Activated CD8-positive, alpha-beta memory T cell treated with anti-CD3 and anti-CD28 coated beads, Interleukin-2, amount 10 ng/mL, durations not matched to agents 7 days and 5 days (primary cell): ENCODE data around the gene PREP. TPM values are rescaled to one million over a fixed set of nuclear protein-coding genes. Genes with fewer than 3 reads are reported as not detected.

Source experiments
- ATAC-seq: fragments of 150-1000 bp; cut with Tn5 transposase; one replicate; pipeline ENCODE4 v1.10.0; 2021; ENCODE audit warnings: moderate library complexity
- CTCF ChIA-PET: fragments of 350-600 bp; sonication (Branson Sonifier 250); formaldehyde crosslinking; loops from one replicate; lab custom pipeline; 2021; ENCODE audit warnings: antibody characterized with exemption; lab: Charles Lee
- DNase-seq: peaks from one replicate; pipeline ENCODE4 v3.0.0-alpha.2; 2020
- H3K27ac Mint-ChIP-seq: one replicate; pipeline ENCODE4 v1.8.0; 2021; ENCODE audit warnings: mild to moderate bottlenecking, mixed read lengths
- H3K27me3 Mint-ChIP-seq: one replicate; pipeline ENCODE4 v1.8.0; 2021; ENCODE audit warnings: mixed read lengths
- H3K36me3 Mint-ChIP-seq: one replicate; pipeline ENCODE4 v1.8.0; 2021; ENCODE audit warnings: mild to moderate bottlenecking, mixed read lengths
- H3K4me1 Mint-ChIP-seq: one replicate; pipeline ENCODE4 v1.8.0; 2021; ENCODE audit warnings: mixed read lengths
- H3K4me3 Mint-ChIP-seq: one replicate; pipeline ENCODE4 v1.8.0; 2021; ENCODE audit warnings: mild to moderate bottlenecking, moderate library complexity, mixed read lengths
- H3K9me3 Mint-ChIP-seq: one replicate; pipeline ENCODE4 v1.8.0; 2022; ENCODE audit warnings: low read depth, mixed read lengths
- total RNA-seq, 2 experiments: library from RNA; stranded (reverse); gene quantifications; one replicate each; pipeline ENCODE4 v1.2.3, GENCODE V29; 2021

PREP gene
- total RNA-seq, 2 experiments from 2014 or later: 44.1 to 52.9 TPM

- Mint-ChIP-seq H3K27ac (no peak overlapping the region), H3K4me1 (no peaks in the 10 kb centered on the region), H3K4me3 (no peak overlapping the region), H3K36me3 (peaks cover 35% of the 10 kb centered on the region), H3K27me3 (no peaks in the 10 kb centered on the region), H3K9me3 (no peaks in the 10 kb centered on the region)
- ATAC-seq (no peak), DNase-seq (no peak)
- CTCF ChIA-PET: no interaction called here
Measured at GRCh38 chr6:105282631-105283585, 120.0 kb downstream of the PREP start.

- H3K36me3 Mint-ChIP-seq: peaks cover 50% of the 10 kb centered on the region
- CTCF ChIA-PET: no interaction called here
- no peaks in the 10 kb centered on the region for H3K27me3 Mint-ChIP-seq
- H3K9me3 Mint-ChIP-seq: no peaks in the 10 kb centered on the region
- H3K4me3 Mint-ChIP-seq: no peak overlapping the region
- ATAC-seq: no peak
- no peak overlapping the region for H3K27ac Mint-ChIP-seq
- DNase-seq: no peak
- H3K4me1 Mint-ChIP-seq: no peaks in the 10 kb centered on the region
Measured at GRCh38 chr6:105280033-105280432, 122.8 kb downstream of the PREP start.

GRCh38 chr6:105279463-105279862, 123.4 kb downstream of the PREP start:
- Mint-ChIP-seq H3K36me3 (peaks cover 44% of the 10 kb centered on the region), H3K27me3 (no peaks in the 10 kb centered on the region), H3K4me1 (no peaks in the 10 kb centered on the region), H3K9me3 (no peaks in the 10 kb centered on the region), H3K27ac (no peak overlapping the region), H3K4me3 (no peak overlapping the region)
- CTCF ChIA-PET: no interaction called here
- DNase-seq: no peak
- no peak for ATAC-seq

DNA sequence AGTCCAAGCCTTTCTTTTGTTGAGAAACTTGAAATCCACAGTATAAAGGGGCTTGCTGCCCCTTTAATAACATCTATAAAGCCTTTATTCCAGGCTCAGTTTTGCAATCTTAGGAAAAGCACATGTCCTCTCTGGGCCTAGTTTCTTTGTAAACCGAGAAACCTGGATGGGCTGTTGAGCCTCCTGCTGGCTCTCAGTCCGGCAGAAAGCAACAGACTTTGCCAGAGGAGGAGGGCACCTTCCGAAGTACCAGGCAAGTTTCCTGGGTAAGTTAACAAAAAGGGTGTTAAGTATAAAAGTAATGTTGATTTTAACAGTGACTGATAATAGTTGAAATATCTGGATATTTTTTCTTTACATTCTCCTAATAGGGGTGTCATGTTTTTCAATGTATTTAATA, 124.1 kb downstream of the PREP start:
- H3K4me1 Mint-ChIP-seq: no peaks in the 10 kb centered on the region
- CTCF ChIA-PET: no interaction called here
- H3K9me3 Mint-ChIP-seq: no peaks in the 10 kb centered on the region
- no peak for ATAC-seq
- DNase-seq: no peak
- H3K4me3 Mint-ChIP-seq: no peak overlapping the region
- H3K27me3 Mint-ChIP-seq: no peaks in the 10 kb centered on the region
- peaks cover 42% of the 10 kb centered on the region for H3K36me3 Mint-ChIP-seq
- no peak overlapping the region for H3K27ac Mint-ChIP-seq

- Mint-ChIP-seq H3K4me3 (no peak overlapping the region), H3K9me3 (no peaks in the 10 kb centered on the region), H3K36me3 (peaks cover 37% of the 10 kb centered on the region), H3K27me3 (no peaks in the 10 kb centered on the region), H3K4me1 (no peaks in the 10 kb centered on the region), H3K27ac (no peak overlapping the region)
- CTCF ChIA-PET: no interaction called here
- no peak for DNase-seq
- ATAC-seq: no peak
Measured at GRCh38 chr6:105278035-105278434, 124.8 kb downstream of the PREP start.

DNA sequence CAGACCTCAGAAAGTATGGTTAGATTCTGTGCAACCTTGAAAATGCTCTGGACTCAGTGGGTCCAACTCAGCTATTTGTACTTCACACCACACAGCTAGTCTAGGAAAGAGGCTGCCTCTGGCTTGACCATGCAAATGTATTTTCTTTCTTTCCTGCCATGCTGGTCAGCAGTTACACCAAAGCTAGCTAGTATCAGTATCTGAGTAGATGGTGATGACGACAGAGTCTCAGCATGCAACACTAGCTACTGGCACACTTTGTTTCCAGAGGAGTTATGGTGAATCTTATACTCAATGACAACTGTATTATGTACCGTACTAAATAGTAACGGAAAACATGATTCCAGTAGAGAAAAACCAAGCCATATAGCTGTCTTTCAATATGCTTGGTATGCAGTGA, 126.5 kb downstream of the PREP start:
- Mint-ChIP-seq H3K9me3 (no peaks in the 10 kb centered on the region), H3K4me1 (no peaks in the 10 kb centered on the region), H3K36me3 (peaks cover 26% of the 10 kb centered on the region), H3K4me3 (no peak overlapping the region), H3K27ac (no peak overlapping the region), H3K27me3 (no peaks in the 10 kb centered on the region)
- CTCF ChIA-PET: interaction anchor here (1.2 kb wide), 1 partner anchor 126 kb away, joined by 3 read pairs; the partner anchor contains the start of gene PREP
- no peak for ATAC-seq
- no peak for DNase-seq

- Mint-ChIP-seq H3K36me3 (peaks cover 19% of the 10 kb centered on the region), H3K4me3 (no peak overlapping the region), H3K27ac (no peak overlapping the region), H3K9me3 (no peaks in the 10 kb centered on the region), H3K27me3 (no peaks in the 10 kb centered on the region), H3K4me1 (no peaks in the 10 kb centered on the region)
- DNase-seq (no peak), ATAC-seq (no peak)
- CTCF ChIA-PET: no interaction called here
Measured at GRCh38 chr6:105275542-105275941, 127.3 kb downstream of the PREP start.

- peaks cover 18% of the 10 kb centered on the region for H3K36me3 Mint-ChIP-seq
- CTCF ChIA-PET: no interaction called here
- ATAC-seq (no peak), DNase-seq (no peak)
- no peaks in the 10 kb centered on the region for H3K27me3 Mint-ChIP-seq
- no peak overlapping the region for H3K27ac Mint-ChIP-seq
- no peaks in the 10 kb centered on the region for H3K4me1 Mint-ChIP-seq
- H3K4me3 Mint-ChIP-seq: no peak overlapping the region
- no peaks in the 10 kb centered on the region for H3K9me3 Mint-ChIP-seq
Measured at GRCh38 chr6:105274678-105275077, 128.2 kb downstream of the PREP start.

GRCh38 chr6:105273589-105273988, 129.3 kb downstream of the PREP start:
- DNase-seq (no peak), ATAC-seq (no peak)
- H3K27ac Mint-ChIP-seq: no peak overlapping the region
- no peaks in the 10 kb centered on the region for H3K9me3 Mint-ChIP-seq
- CTCF ChIA-PET: no interaction called here
- peaks cover 18% of the 10 kb centered on the region for H3K36me3 Mint-ChIP-seq
- H3K27me3 Mint-ChIP-seq: no peaks in the 10 kb centered on the region
- no peak overlapping the region for H3K4me3 Mint-ChIP-seq
- H3K4me1 Mint-ChIP-seq: no peaks in the 10 kb centered on the region

GRCh38 chr6:105272786-105273185, 130.1 kb downstream of the PREP start:
- DNase-seq (no peak), ATAC-seq (no peak)
- H3K9me3 Mint-ChIP-seq: no peaks in the 10 kb centered on the region
- H3K4me1 Mint-ChIP-seq: no peaks in the 10 kb centered on the region
- CTCF ChIA-PET: no interaction called here
- H3K4me3 Mint-ChIP-seq: no peak overlapping the region
- peaks cover 18% of the 10 kb centered on the region for H3K36me3 Mint-ChIP-seq
- no peaks in the 10 kb centered on the region for H3K27me3 Mint-ChIP-seq
- H3K27ac Mint-ChIP-seq: no peak overlapping the region

GRCh38 chr6:105270511-105270910, 132.4 kb downstream of the PREP start:
- DNase-seq (no peak), ATAC-seq (no peak)
- no peaks in the 10 kb centered on the region for H3K9me3 Mint-ChIP-seq
- H3K27me3 Mint-ChIP-seq: peaks cover 11% of the 10 kb centered on the region
- H3K36me3 Mint-ChIP-seq: peaks cover 1% of the 10 kb centered on the region
- H3K4me1 Mint-ChIP-seq: no peaks in the 10 kb centered on the region
- H3K27ac Mint-ChIP-seq: no peak overlapping the region
- CTCF ChIA-PET: no interaction called here
- no peak overlapping the region for H3K4me3 Mint-ChIP-seq

DNA sequence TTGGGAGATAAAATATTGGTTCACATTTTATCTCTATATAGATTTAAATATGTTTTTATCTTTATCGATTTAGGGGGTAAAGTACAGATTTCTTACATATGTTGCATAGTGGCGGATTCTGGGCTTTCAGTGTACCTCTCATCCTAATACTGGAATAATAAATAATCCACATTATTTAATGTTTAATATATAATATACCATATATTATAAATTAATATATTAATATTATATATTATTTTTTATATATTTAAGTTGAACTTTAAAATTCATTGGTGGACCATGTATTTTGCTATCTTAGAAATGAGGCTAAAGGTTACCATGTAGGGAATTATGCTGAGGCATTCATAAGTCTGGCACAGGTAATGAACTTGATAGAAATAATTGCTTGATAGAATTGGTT, 133.5 kb downstream of the PREP start:
- no peaks in the 10 kb centered on the region for H3K9me3 Mint-ChIP-seq
- peaks cover 11% of the 10 kb centered on the region for H3K27me3 Mint-ChIP-seq
- ATAC-seq: no peak
- H3K4me1 Mint-ChIP-seq: no peaks in the 10 kb centered on the region
- CTCF ChIA-PET: no interaction called here
- H3K4me3 Mint-ChIP-seq: no peak overlapping the region
- no peaks in the 10 kb centered on the region for H3K36me3 Mint-ChIP-seq
- DNase-seq: no peak
- H3K27ac Mint-ChIP-seq: no peak overlapping the region

GRCh38 chr6:105263685-105264610, 138.9 kb downstream of the PREP start:
- Mint-ChIP-seq H3K27ac (no peak overlapping the region), H3K27me3 (peaks cover 22% of the 10 kb centered on the region), H3K36me3 (no peaks in the 10 kb centered on the region), H3K9me3 (no peaks in the 10 kb centered on the region), H3K4me1 (peaks cover 2% of the 10 kb centered on the region), H3K4me3 (no peak overlapping the region)
- no peak for DNase-seq
- CTCF ChIA-PET: interaction anchor here (1.0 kb wide), 1 partner anchor 176 kb away, joined by 3 read pairs; no protein-coding TSS in a partner anchor
- no peak for ATAC-seq
